ENCODE measurements around the gene MKNK2.

MKNK2 gene

GRCh38 chr19:2070986-2071673, 20.1 kb upstream of the MKNK2 start:
- Mint-ChIP-seq H3K9me3 (ENCODE audit: low read depth) (no peaks in the 10 kb centered on the region), H3K36me3 (peaks cover 2% of the 10 kb centered on the region), H3K4me1 (ENCODE audit: low read depth) (peaks cover 12% of the 10 kb centered on the region), H3K4me3 (no peak overlapping the region), H3K27ac (peak overlapping the region; percentile 77), H3K27me3 (no peaks in the 10 kb centered on the region)

GRCh38 chr19:2070436-2070827, 19.4 kb upstream of the MKNK2 start:
- Mint-ChIP-seq H3K27me3 (no peaks in the 10 kb centered on the region), H3K4me3 (no peak overlapping the region), H3K27ac (no peak overlapping the region), H3K4me1 (ENCODE audit: low read depth) (peaks cover 12% of the 10 kb centered on the region), H3K9me3 (ENCODE audit: low read depth) (no peaks in the 10 kb centered on the region), H3K36me3 (peaks cover 2% of the 10 kb centered on the region)

GRCh38 chr19:2064788-2065524, 13.9 kb upstream of the MKNK2 start:
- H3K4me1 Mint-ChIP-seq (ENCODE audit: low read depth) = peaks cover 21% of the 10 kb centered on the region
- no peak overlapping the region for H3K27ac Mint-ChIP-seq
- no peaks in the 10 kb centered on the region for H3K9me3 Mint-ChIP-seq (ENCODE audit: low read depth)
- no peaks in the 10 kb centered on the region for H3K36me3 Mint-ChIP-seq
- no peaks in the 10 kb centered on the region for H3K27me3 Mint-ChIP-seq
- H3K4me3 Mint-ChIP-seq = no peak overlapping the region

GRCh38 chr19:2064395-2064787, 13.3 kb upstream of the MKNK2 start:
- Mint-ChIP-seq H3K27me3 (no peaks in the 10 kb centered on the region), H3K9me3 (ENCODE audit: low read depth) (no peaks in the 10 kb centered on the region), H3K4me1 (ENCODE audit: low read depth) (peaks cover 18% of the 10 kb centered on the region), H3K27ac (no peak overlapping the region), H3K36me3 (no peaks in the 10 kb centered on the region), H3K4me3 (no peak overlapping the region)

GRCh38 chr19:2063824-2064223, 12.8 kb upstream of the MKNK2 start:
- H3K27ac Mint-ChIP-seq = no peak overlapping the region
- peaks cover 22% of the 10 kb centered on the region for H3K4me1 Mint-ChIP-seq (ENCODE audit: low read depth)
- H3K9me3 Mint-ChIP-seq (ENCODE audit: low read depth) = no peaks in the 10 kb centered on the region
- H3K4me3 Mint-ChIP-seq = peak overlapping the region; percentile 49
- no peaks in the 10 kb centered on the region for H3K27me3 Mint-ChIP-seq
- H3K36me3 Mint-ChIP-seq = no peaks in the 10 kb centered on the region

GRCh38 chr19:2062770-2063169, 11.7 kb upstream of the MKNK2 start:
- H3K27ac Mint-ChIP-seq = peak overlapping the region; percentile 28
- no peaks in the 10 kb centered on the region for H3K36me3 Mint-ChIP-seq
- H3K9me3 Mint-ChIP-seq (ENCODE audit: low read depth) = no peaks in the 10 kb centered on the region
- peaks cover 31% of the 10 kb centered on the region for H3K4me1 Mint-ChIP-seq (ENCODE audit: low read depth)
- H3K4me3 Mint-ChIP-seq = peak overlapping the region; percentile 90
- H3K27me3 Mint-ChIP-seq = no peaks in the 10 kb centered on the region

GRCh38 chr19:2062389-2062729, 11.3 kb upstream of the MKNK2 start:
- Mint-ChIP-seq H3K36me3 (no peaks in the 10 kb centered on the region), H3K4me3 (peak overlapping the region; percentile 90), H3K4me1 (ENCODE audit: low read depth) (peaks cover 32% of the 10 kb centered on the region), H3K27ac (peak overlapping the region; percentile 77), H3K27me3 (no peaks in the 10 kb centered on the region), H3K9me3 (ENCODE audit: low read depth) (no peaks in the 10 kb centered on the region)

- H3K36me3 Mint-ChIP-seq = no peaks in the 10 kb centered on the region
- peaks cover 35% of the 10 kb centered on the region for H3K4me1 Mint-ChIP-seq (ENCODE audit: low read depth)
- H3K27ac Mint-ChIP-seq = peak overlapping the region; percentile 88
- no peaks in the 10 kb centered on the region for H3K27me3 Mint-ChIP-seq
- H3K9me3 Mint-ChIP-seq (ENCODE audit: low read depth) = no peaks in the 10 kb centered on the region
- H3K4me3 Mint-ChIP-seq = peak overlapping the region; percentile 90
These were observed 10.7 kb upstream of the MKNK2 start for GRCh38 chr19:2061495-2062388.

- peaks cover 37% of the 10 kb centered on the region for H3K4me1 Mint-ChIP-seq (ENCODE audit: low read depth)
These were observed 9.9 kb upstream of the MKNK2 start for GRCh38 chr19:2060884-2061494.

GRCh38 chr19:2059422-2060201, 8.6 kb upstream of the MKNK2 start:
- Mint-ChIP-seq H3K27me3 (no peaks in the 10 kb centered on the region), H3K4me1 (ENCODE audit: low read depth) (peaks cover 44% of the 10 kb centered on the region), H3K27ac (peak overlapping the region; percentile 96), H3K36me3 (no peaks in the 10 kb centered on the region), H3K4me3 (peak overlapping the region; percentile 89), H3K9me3 (ENCODE audit: low read depth) (no peaks in the 10 kb centered on the region)

More at GRCh38 chr19:2060884-2061494, 9.9 kb upstream of the MKNK2 start:
- H3K4me3 Mint-ChIP-seq = peak overlapping the region; percentile 89
- no peaks in the 10 kb centered on the region for H3K27me3 Mint-ChIP-seq
- no peaks in the 10 kb centered on the region for H3K9me3 Mint-ChIP-seq (ENCODE audit: low read depth)
- H3K36me3 Mint-ChIP-seq = no peaks in the 10 kb centered on the region
- H3K27ac Mint-ChIP-seq = peak overlapping the region; percentile 96

GRCh38 chr19:2058570-2059421, 7.8 kb upstream of the MKNK2 start:
- H3K36me3 Mint-ChIP-seq = no peaks in the 10 kb centered on the region
- H3K4me1 Mint-ChIP-seq (ENCODE audit: low read depth) = peaks cover 45% of the 10 kb centered on the region

GRCh38 chr19:2057484-2058469, 6.7 kb upstream of the MKNK2 start:
- H3K4me1 Mint-ChIP-seq (ENCODE audit: low read depth) = peaks cover 48% of the 10 kb centered on the region
- peak overlapping the region; percentile 80 for H3K27ac Mint-ChIP-seq
- H3K36me3 Mint-ChIP-seq = no peaks in the 10 kb centered on the region
- no peaks in the 10 kb centered on the region for H3K27me3 Mint-ChIP-seq
- H3K9me3 Mint-ChIP-seq (ENCODE audit: low read depth) = no peaks in the 10 kb centered on the region
- no peak overlapping the region for H3K4me3 Mint-ChIP-seq

More at GRCh38 chr19:2058570-2059421, 7.8 kb upstream of the MKNK2 start:
- Mint-ChIP-seq H3K27ac (peak overlapping the region; percentile 80), H3K9me3 (ENCODE audit: low read depth) (no peaks in the 10 kb centered on the region), H3K4me3 (no peak overlapping the region), H3K27me3 (no peaks in the 10 kb centered on the region)
